HUES48 (cell line): ENCODE data around the gene RRP1.

Experiments used
- H3K27ac ChIP-seq: one replicate; pipeline ENCODE4 v1.7.0; 2013; ENCODE audit warnings: low read depth, low read length, inconsistent platforms
- H3K27me3 ChIP-seq: 2 replicates; pipeline ENCODE4 v1.6.1; 2013; ENCODE audit warnings: mild to moderate bottlenecking, low read length; ENCODE audit not compliant: control insufficient read depth, insufficient read depth
- H3K36me3 ChIP-seq: 2 replicates; pipeline ENCODE4 v1.6.1; 2013; ENCODE audit warnings: low read length; ENCODE audit not compliant: control insufficient read depth, insufficient read depth
- H3K4me1 ChIP-seq: 2 replicates; pipeline ENCODE4 v1.6.1; 2013; ENCODE audit warnings: mild to moderate bottlenecking, low read length; ENCODE audit not compliant: control insufficient read depth, insufficient read depth
- H3K4me3 ChIP-seq: 2 replicates; pipeline ENCODE4 v1.5.1; 2013; ENCODE audit warnings: mild to moderate bottlenecking, low read depth, low read length
- H3K9ac ChIP-seq: 2 replicates; pipeline ENCODE4 v1.6.1; 2013; ENCODE audit warnings: mild to moderate bottlenecking, low read depth, low read length, moderate library complexity
- H3K9me3 ChIP-seq: 2 replicates; pipeline ENCODE4 v1.6.1; 2013; ENCODE audit warnings: low read length; ENCODE audit not compliant: control insufficient read depth, insufficient read depth

Gene RRP1

DNA sequence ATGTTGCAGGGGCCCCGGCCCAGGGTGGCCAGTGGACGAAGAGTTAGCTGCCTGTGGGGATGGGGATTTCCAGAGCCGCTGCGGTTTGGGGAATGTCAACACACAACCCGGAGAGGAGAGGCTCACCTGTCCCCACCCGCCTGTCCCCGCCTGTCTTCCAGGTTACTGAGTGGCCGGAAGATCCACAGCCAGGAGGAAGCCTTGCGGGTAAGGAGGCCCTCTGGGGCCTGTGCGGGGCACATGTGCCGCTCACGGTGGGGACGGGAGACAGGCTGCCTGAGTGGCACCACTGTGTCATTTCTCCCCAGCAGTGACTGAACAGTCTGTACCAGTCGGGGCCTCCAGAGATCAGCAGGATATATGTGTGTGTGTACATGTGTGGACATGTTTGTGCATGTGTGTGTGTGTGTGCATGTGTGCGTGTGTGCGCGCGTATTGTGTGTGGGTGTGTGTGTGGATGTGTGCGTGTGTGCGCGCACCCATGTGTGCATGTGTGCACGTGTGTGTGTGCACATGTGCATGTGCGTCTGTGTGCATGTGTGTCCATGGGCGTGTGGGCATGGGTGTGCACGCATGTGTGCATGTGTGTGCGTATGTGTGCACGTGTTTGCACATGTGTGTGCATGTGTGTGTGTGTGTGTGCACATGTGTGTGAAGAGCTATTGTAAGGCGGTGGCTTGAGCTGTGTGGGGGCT is 38.9 kb upstream of the RRP1 start:
- H3K27ac ChIP-seq: no peak overlapping the region
- H3K36me3 ChIP-seq: peaks cover 68% of the 10 kb centered on the region

DNA sequence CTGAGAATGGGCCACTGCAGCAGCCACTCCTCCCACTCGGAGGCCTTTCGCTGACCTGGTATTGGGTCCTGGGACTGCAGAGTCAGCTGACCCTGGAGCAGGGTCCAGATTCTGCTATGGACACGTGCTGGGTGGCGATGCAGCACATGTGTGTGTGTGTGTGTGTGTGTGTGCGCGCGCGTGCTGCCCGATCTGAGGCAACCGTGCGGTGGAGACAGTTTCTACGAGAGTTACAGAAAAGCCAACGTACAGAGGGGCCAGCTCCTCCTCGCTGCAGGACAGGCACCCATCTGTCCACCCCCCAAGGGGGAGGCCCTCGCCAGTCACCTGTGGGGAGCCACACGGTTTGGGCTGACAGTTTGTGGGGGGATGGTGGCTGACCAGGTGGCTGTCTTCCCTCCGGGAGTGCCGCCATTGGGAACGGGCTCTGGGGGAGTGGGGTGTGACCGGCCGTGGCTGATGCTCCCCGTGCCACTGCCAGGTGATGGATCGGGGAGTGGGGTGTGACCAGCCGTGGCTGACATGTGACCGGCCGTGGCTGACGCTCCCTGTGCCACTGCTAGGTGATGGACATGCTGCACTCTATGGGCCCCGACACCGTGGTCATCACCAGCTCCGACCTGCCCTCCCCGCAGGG is 37.3 kb upstream of the RRP1 start:
- no peaks in the 10 kb centered on the region for H3K9me3 ChIP-seq

More for the DNA sequence above, 38.9 kb upstream of the RRP1 start:
- H3K9ac ChIP-seq: no peak overlapping the region
- no peaks in the 10 kb centered on the region for H3K4me1 ChIP-seq
- no peak overlapping the region for H3K4me3 ChIP-seq
- H3K27me3 ChIP-seq: no peaks in the 10 kb centered on the region
- no peaks in the 10 kb centered on the region for H3K9me3 ChIP-seq

DNA sequence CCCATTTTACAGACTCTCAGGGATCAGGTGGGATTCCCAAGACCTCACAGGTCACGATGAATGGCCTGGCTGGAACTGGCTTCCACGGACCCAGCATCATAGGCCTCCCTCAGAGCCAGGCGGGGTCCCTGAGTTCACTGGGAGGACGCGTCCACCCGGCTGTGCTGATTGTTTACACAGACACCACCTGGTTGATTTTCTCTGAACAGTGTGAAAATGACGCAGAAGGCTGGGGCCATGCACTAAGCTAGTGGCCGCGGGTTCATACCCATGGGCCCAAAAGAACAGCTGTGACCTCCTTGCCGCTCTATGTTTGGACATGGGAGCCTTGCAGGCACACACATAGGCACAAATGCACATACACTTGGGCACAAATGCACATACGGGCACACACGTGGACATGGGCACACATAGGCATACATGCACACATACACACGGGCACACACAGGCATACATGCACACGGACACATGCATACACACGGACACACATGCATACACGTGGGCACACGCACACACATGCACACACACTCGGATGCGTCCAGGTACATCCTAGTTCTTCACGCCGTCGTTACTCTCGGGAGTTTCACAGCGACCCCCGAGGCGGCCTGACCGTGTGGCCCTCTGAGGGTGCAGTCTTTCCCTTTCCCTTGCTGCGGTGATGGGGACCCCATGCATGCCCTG is 36.5 kb upstream of the RRP1 start:
- H3K27me3 ChIP-seq: no peaks in the 10 kb centered on the region
- no peaks in the 10 kb centered on the region for H3K9me3 ChIP-seq
- peaks cover 62% of the 10 kb centered on the region for H3K36me3 ChIP-seq
- no peak overlapping the region for H3K27ac ChIP-seq
- H3K9ac ChIP-seq: no peak overlapping the region
- no peak overlapping the region for H3K4me3 ChIP-seq
- no peaks in the 10 kb centered on the region for H3K4me1 ChIP-seq

More for the DNA sequence above, 37.3 kb upstream of the RRP1 start:
- no peaks in the 10 kb centered on the region for H3K4me1 ChIP-seq
- H3K4me3 ChIP-seq: no peak overlapping the region
- H3K27me3 ChIP-seq: no peaks in the 10 kb centered on the region
- H3K9ac ChIP-seq: no peak overlapping the region
- peaks cover 69% of the 10 kb centered on the region for H3K36me3 ChIP-seq
- H3K27ac ChIP-seq: no peak overlapping the region

GRCh38 chr21:43753439-43753799 is 36.0 kb upstream of the RRP1 start:
- Histone ChIP-seq H3K9me3 (no peaks in the 10 kb centered on the region), H3K4me3 (no peak overlapping the region), H3K27me3 (no peaks in the 10 kb centered on the region), H3K36me3 (peaks cover 62% of the 10 kb centered on the region), H3K4me1 (no peaks in the 10 kb centered on the region), H3K27ac (no peak overlapping the region), H3K9ac (no peak overlapping the region)

GRCh38 chr21:43754948-43755781 is 34.2 kb upstream of the RRP1 start:
- Histone ChIP-seq H3K27ac (no peak overlapping the region), H3K27me3 (no peaks in the 10 kb centered on the region), H3K4me1 (no peaks in the 10 kb centered on the region), H3K36me3 (peaks cover 66% of the 10 kb centered on the region), H3K9ac (no peak overlapping the region), H3K4me3 (no peak overlapping the region), H3K9me3 (no peaks in the 10 kb centered on the region)

DNA sequence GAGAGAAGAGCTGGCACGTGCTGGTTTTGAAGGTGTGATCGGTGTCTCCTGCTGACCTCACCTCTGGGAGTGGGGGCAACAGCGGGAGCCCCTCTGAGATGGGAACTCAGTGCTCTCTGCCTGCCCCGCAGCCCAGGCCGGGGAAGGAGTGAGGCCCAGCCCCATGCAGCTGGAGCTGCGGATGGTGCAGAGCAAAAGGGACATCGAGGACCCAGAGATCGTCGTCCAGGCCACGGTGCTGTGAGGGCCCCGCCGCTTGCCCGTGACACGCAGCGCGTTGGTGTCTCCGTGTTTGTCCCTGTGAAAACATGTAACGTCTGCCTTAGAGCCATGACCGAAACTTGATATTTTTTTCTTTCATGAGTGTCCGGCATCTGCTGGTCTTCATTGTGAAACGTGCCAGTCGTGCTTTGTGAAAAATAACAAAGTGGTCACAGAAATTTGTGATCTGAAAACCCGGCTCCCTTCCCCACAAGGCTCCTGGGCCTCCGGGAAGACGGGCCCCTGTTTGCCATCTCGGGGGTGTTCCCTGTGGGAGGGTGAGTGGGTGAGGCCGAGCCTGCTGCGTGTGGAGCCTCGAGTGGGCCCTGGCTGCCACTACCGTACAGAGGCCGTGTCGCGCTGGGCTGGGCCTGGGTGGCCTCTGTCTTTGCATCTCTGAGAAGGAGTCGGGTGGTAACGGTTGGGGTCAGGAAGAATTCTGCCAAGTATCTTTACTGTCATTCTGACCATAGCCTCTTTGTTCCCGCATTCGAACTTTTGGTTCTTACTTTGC is 33.4 kb upstream of the RRP1 start:
- no peak overlapping the region for H3K4me3 ChIP-seq
- no peaks in the 10 kb centered on the region for H3K27me3 ChIP-seq
- peaks cover 63% of the 10 kb centered on the region for H3K36me3 ChIP-seq
- H3K9ac ChIP-seq: no peak overlapping the region
- H3K9me3 ChIP-seq: no peaks in the 10 kb centered on the region
- H3K27ac ChIP-seq: no peak overlapping the region
- H3K4me1 ChIP-seq: no peaks in the 10 kb centered on the region

DNA sequence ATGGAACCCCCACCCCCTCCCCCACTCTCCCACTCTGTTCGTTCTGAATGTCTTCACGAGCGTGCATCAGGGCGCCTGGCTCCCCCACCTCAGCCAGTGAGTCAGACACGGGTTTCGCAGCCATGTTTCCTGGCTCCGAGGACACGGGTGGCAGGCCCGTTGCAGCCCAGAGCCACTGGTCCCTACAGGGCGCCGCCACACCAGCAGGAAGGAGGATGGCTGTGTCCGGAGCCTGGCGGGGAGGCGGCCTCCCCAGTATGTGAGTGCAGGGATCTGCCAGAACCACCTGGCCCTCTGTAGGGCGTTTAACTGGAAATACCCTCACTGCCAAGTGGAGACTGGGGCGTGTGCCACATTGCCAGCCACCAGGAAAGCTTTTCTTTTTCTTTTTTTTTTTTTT is 31.8 kb upstream of the RRP1 start:
- Histone ChIP-seq H3K9ac (no peak overlapping the region), H3K27ac (no peak overlapping the region), H3K4me3 (no peak overlapping the region), H3K36me3 (peaks cover 55% of the 10 kb centered on the region), H3K4me1 (no peaks in the 10 kb centered on the region), H3K9me3 (no peaks in the 10 kb centered on the region), H3K27me3 (no peaks in the 10 kb centered on the region)

DNA sequence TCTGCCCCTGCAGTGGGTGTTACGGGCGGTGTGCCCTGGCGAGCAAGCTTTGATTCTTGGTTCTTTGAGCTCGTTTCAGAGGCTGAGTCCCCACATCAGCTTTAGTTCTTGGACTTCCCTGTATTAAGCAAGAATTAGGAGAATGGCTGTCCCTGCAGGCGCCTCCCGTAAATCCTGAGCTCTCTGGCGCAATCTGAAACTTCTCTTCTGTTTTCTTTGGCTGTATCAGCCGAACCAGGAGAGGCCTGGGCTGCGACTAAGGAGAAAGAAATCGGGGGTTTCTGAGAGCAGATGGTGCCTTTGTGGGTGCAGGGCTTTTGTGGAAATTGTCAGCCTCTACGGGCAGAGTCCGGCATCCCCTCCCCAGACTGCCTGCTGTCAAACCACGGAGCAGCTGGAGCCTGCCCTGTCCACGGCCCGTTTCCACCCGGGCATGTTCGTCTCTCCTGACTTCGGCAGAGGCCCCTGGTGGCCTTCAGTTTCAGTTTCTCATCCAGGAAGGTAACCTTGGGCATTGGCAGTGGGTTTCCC is 31.2 kb upstream of the RRP1 start:
- Histone ChIP-seq H3K9me3 (no peaks in the 10 kb centered on the region), H3K9ac (no peak overlapping the region), H3K27me3 (no peaks in the 10 kb centered on the region), H3K27ac (no peak overlapping the region), H3K4me1 (no peaks in the 10 kb centered on the region), H3K4me3 (no peak overlapping the region), H3K36me3 (peaks cover 50% of the 10 kb centered on the region)

- H3K27me3 ChIP-seq: no peaks in the 10 kb centered on the region
- no peak overlapping the region for H3K4me3 ChIP-seq
- H3K9me3 ChIP-seq: no peaks in the 10 kb centered on the region
- H3K4me1 ChIP-seq: no peaks in the 10 kb centered on the region
- no peak overlapping the region for H3K9ac ChIP-seq
- H3K27ac ChIP-seq: no peak overlapping the region
- peaks cover 43% of the 10 kb centered on the region for H3K36me3 ChIP-seq
These were observed 30.6 kb upstream of the RRP1 start for GRCh38 chr21:43758811-43759210.

DNA sequence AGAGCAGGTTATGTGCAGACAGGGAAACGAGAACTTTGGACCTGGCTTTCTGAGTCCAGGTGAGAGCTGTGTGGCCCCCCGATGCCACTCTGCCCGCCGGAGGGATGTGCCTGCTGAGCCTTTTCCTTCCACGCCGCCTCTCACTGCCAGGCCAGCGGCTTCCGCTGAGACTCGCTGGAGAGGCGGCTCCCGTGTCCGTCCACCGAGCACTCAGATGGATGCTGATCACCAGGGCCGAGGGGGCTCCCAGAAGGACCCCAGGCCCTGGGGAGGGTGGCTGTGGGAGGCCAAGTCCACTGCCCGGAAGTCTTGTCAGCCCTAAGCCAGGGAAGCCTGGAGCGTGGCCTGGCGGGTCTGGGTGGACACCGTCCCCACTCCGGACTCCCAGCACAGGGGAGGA is 29.7 kb upstream of the RRP1 start:
- no peaks in the 10 kb centered on the region for H3K27me3 ChIP-seq
- H3K9ac ChIP-seq: no peak overlapping the region
- H3K4me1 ChIP-seq: no peaks in the 10 kb centered on the region
- no peak overlapping the region for H3K4me3 ChIP-seq
- peaks cover 36% of the 10 kb centered on the region for H3K36me3 ChIP-seq
- no peak overlapping the region for H3K27ac ChIP-seq
- no peaks in the 10 kb centered on the region for H3K9me3 ChIP-seq
